Measurements from ENCODE around the gene ZNF358. TPM values are rescaled to one million over a fixed set of nuclear protein-coding genes. Genes with fewer than 3 reads are reported as not detected.

Gene ZNF358
- total and polyA plus RNA-seq, 11 donors = 49.3 to 159 (median 74.4) TPM

DNA sequence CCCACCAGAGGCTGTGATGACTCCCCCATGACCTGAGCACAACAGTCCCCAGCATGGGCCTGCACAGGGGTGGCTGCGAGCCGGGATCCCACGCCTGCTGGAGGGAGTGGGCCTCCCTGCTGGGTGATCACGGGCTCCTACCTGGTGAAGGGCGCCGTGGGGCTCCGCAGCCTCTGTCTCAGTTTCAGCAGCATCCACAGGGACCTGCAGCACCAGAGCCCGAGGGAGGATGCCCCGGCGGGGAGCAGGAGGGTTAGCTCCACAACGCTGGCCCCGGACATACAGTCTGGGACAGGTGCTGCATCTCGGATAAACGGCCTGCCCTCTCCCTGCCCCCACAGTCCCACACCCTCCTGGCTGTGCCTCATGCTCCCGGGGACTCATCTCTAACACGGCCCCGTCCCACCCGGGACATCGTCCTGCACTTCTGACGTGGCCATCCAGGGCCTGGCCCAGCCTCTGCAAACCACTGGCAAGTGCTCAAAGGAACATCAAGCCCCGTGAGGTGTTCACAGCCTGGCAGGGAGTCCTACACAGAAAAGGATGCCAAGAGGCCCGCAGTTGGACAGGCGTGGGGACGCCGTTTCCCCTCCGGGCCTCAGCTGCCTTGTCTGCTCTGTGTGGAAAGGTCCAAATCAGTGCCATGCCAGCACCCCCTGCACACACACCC lies 37.6 kb upstream of the ZNF358 start:
- no peak overlapping the region for H3K4me3 ChIP-seq
- no peaks in the 10 kb centered on the region for H3K36me3 ChIP-seq
- ATAC-seq (peak; percentile 19 to 41 (median 22)), DNase-seq (no peak)
- 45 to 78% (median 71%) methylated on average over 9 to 26 of the region's 26 CpGs for WGBS, 4 donors
- H3K9me3 ChIP-seq = peaks cover 0 to 5% (median 0%) of the 10 kb centered on the region in 12 donors
- no peaks in the 10 kb centered on the region for H3K27me3 ChIP-seq
- intact Hi-C loops (cut with DNase I) = no loop called here
- peaks cover 0 to 33% (median 2%) of the 10 kb centered on the region in 12 donors for H3K4me1 ChIP-seq
- TF ChIP-seq, protein P1, sequence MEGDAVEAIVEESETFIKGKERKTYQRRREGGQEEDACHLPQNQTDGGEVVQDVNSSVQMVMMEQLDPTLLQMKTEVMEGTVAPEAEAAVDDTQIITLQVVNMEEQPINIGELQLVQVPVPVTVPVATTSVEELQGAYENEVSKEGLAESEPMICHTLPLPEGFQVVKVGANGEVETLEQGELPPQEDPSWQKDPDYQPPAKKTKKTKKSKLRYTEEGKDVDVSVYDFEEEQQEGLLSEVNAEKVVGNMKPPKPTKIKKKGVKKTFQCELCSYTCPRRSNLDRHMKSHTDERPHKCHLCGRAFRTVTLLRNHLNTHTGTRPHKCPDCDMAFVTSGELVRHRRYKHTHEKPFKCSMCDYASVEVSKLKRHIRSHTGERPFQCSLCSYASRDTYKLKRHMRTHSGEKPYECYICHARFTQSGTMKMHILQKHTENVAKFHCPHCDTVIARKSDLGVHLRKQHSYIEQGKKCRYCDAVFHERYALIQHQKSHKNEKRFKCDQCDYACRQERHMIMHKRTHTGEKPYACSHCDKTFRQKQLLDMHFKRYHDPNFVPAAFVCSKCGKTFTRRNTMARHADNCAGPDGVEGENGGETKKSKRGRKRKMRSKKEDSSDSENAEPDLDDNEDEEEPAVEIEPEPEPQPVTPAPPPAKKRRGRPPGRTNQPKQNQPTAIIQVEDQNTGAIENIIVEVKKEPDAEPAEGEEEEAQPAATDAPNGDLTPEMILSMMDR (IDR thresholded peaks at IDR 0.05) = no peak
- no peak for TF ChIP-seq POLR2A (IDR thresholded peaks at IDR 0.05)
- no peak overlapping the region for H3K27ac ChIP-seq

DNA sequence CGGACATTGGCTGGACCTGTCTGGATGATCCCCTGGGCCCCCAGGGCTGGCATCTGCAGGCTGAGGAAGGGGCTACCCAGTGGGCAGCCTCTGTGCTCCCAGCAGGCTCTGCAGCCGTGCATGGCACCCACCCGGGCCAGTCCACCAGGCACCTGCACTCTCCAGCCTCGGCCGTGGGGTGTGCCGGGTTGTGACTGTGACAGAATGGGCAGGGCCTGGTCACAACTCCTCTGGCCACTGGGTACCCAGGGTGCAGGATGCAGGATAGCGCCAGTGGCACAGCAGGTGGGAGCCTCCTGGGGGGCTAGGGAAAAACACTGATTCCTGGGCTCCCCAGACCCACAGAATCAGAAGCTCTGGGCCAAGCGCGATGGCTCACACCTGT lies 37.1 kb upstream of the ZNF358 start:
- 89 to 100% (median 91%) methylated on average over 2 to 9 of the region's 9 CpGs for WGBS, 4 donors
- intact Hi-C loops (cut with DNase I) = no loop called here
- peaks cover 0 to 5% (median 0%) of the 10 kb centered on the region in 12 donors for H3K9me3 ChIP-seq
- H3K4me1 ChIP-seq = peaks cover 0 to 33% (median 2%) of the 10 kb centered on the region in 12 donors
- TF ChIP-seq, protein P1 (IDR thresholded peaks at IDR 0.05) = no peak
- no peak for TF ChIP-seq POLR2A (IDR thresholded peaks at IDR 0.05)
- no peak overlapping the region for H3K27ac ChIP-seq
- H3K27me3 ChIP-seq = no peaks in the 10 kb centered on the region
- no peak overlapping the region for H3K4me3 ChIP-seq
- DNase-seq (no peak), ATAC-seq (no peak)
- no peaks in the 10 kb centered on the region for H3K36me3 ChIP-seq

DNA sequence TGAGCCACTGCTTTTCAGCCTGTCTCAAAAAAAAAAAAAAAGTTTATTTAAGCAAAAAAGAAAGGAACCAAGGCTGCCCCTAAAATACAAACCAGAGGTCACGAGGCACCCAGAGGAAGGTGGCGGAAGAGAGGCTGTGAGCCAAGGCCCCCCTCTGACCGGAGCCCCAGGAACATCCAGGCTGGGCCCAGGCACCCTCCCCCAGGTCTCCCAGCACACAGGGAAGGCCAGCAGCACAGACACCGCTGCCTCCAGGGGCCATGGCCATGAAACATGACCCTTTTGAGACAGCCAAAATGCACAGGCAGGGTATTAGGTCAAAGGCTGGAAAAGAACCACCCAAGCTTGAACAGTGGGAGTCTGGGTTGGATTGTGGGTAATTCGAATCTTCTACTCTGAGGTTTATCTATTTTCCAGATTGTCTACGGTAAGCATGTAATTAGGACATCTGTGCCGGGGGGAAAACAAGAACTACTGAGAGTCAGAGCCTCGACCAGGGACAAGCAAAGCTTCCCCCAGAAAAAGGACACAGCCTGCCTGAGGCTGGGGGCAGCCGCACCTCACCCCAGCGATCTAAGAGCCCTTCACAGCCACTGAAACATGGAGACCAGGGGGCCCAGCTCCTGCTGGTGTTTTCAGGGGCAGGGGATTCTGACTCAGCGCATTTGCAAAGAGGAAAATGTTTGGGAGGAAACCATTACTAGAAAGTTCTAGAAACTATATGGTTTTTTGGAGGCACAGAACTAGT lies 35.5 kb upstream of the ZNF358 start:
- no peak for TF ChIP-seq POLR2A (IDR thresholded peaks at IDR 0.05)
- TF ChIP-seq, protein P1 (IDR thresholded peaks at IDR 0.05) = no peak
- ATAC-seq = peak in 1 of 4 donors; percentile 34
- H3K9me3 ChIP-seq = peaks cover 0 to 5% (median 0%) of the 10 kb centered on the region in 12 donors
- H3K4me3 ChIP-seq = no peak overlapping the region
- H3K27ac ChIP-seq = peak overlapping the region in 3 of 12 donors; percentile 43 to 92 (median 43)
- no peaks in the 10 kb centered on the region for H3K36me3 ChIP-seq
- no peaks in the 10 kb centered on the region for H3K27me3 ChIP-seq
- H3K4me1 ChIP-seq = peaks cover 0 to 33% (median 2%) of the 10 kb centered on the region in 12 donors
- 73 to 89% (median 77%) methylated on average over 11 of the region's 11 CpGs for WGBS, 4 donors
- DNase-seq = peak in 1 of 5 donors; percentile 42
- intact Hi-C loops (cut with DNase I) = no loop called here

DNA sequence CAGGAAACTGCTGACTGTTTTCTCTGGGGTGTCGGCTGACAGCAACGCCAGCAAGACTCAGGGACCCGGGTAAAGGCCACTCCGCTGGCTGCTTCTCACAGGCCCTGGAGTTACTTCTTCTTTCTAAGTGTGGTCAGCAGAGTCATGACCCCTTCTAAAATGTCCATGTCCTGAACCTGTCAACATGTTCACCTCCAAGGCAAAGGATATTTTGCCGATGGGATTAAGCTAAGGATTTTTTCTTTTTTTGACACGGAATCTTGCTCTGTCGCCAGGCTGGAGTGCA lies 35.0 kb upstream of the ZNF358 start:
- peak in 1 of 4 donors; percentile 31 for ATAC-seq
- no peaks in the 10 kb centered on the region for H3K36me3 ChIP-seq
- TF ChIP-seq, protein P1 (IDR thresholded peaks at IDR 0.05) = no peak
- TF ChIP-seq POLR2A (IDR thresholded peaks at IDR 0.05) = no peak
- intact Hi-C loops (cut with DNase I) = no loop called here
- H3K4me1 ChIP-seq = peaks cover 0 to 33% (median 2%) of the 10 kb centered on the region in 12 donors
- peaks cover 0 to 5% (median 0%) of the 10 kb centered on the region in 12 donors for H3K9me3 ChIP-seq
- WGBS, 4 donors = 78 to 91% (median 88%) methylated on average over 7 of the region's 7 CpGs
- peak in 1 of 5 donors; percentile 49 for DNase-seq
- H3K27ac ChIP-seq = peak overlapping the region in 1 of 12 donors; percentile 92
- H3K27me3 ChIP-seq = no peaks in the 10 kb centered on the region
- H3K4me3 ChIP-seq = no peak overlapping the region
